HEK293T (cell line): ENCODE data around the gene C10orf67.

Experiments used
- CTCF ChIA-PET: fragments of 350-600 bp; formaldehyde crosslinking; extraction: SDS; loops from one replicate; lab custom pipeline; 2021; ENCODE audit warnings: antibody characterized with exemption, inconsistent platforms; lab: Yijun Ruan, JAX
- POLR2A ChIA-PET: fragments of 350-600 bp; formaldehyde crosslinking; extraction: SDS; loops from one replicate; lab custom pipeline; 2020; ENCODE audit warnings: antibody characterized with exemption, inconsistent platforms; lab: Yijun Ruan, JAX
- DNase-seq: peaks from one replicate; pipeline ENCODE4 v3.0.0; 2012; ENCODE audit warnings: mixed read lengths; ENCODE audit errors: extremely low spot score
- BHLHE40 ChIP-seq: fragments of 450-650 bp; IDR thresholded peaks from 2 replicates; pipeline ENCODE4 v1.6.1; 2016; ENCODE audit warnings: mild to moderate bottlenecking, moderate library complexity, borderline replicate concordance
- CTBP1 ChIP-seq: fragments of 450-650 bp; IDR thresholded peaks from 2 replicates; pipeline ENCODE4 v1.6.1; 2016; ENCODE audit warnings: borderline replicate concordance
- ELF4 ChIP-seq: fragments of 450-650 bp; IDR thresholded peaks from 2 replicates; pipeline ENCODE4 v1.6.1; 2017; ENCODE audit warnings: antibody characterized with exemption
- FOXA1 ChIP-seq: fragments of 450-650 bp; IDR thresholded peaks from 2 replicates; pipeline ENCODE4 v1.6.1; 2016; ENCODE audit warnings: mild to moderate bottlenecking
- HDGF ChIP-seq: fragments of 450-650 bp; IDR thresholded peaks from 2 replicates; pipeline ENCODE4 v1.6.1; 2017; ENCODE audit warnings: antibody characterized with exemption, borderline replicate concordance
- L3MBTL2 ChIP-seq: fragments of 450-650 bp; conservative IDR thresholded peaks from 2 replicates; pipeline ENCODE4 v1.6.1; 2016; ENCODE audit warnings: mild to moderate bottlenecking
- LEF1 ChIP-seq: fragments of 450-650 bp; IDR thresholded peaks from 2 replicates; pipeline ENCODE4 v1.6.1; 2017; ENCODE audit warnings: mild to moderate bottlenecking, borderline replicate concordance
- NFRKB ChIP-seq: fragments of 450-650 bp; IDR thresholded peaks from 2 replicates; pipeline ENCODE4 v1.6.1; 2016; ENCODE audit warnings: mild to moderate bottlenecking, moderate library complexity
- SUZ12 ChIP-seq: fragments of 450-650 bp; IDR thresholded peaks from 2 replicates; pipeline ENCODE4 v1.6.1; 2016; ENCODE audit warnings: mild to moderate bottlenecking
- TARDBP ChIP-seq: fragments of 450-650 bp; IDR thresholded peaks from 2 replicates; pipeline ENCODE4 v1.6.1; 2016
- ZNF384 ChIP-seq: fragments of 450-650 bp; IDR thresholded peaks from 2 replicates; pipeline ENCODE4 v1.6.1; 2016
- TF ChIP-seq, protein P1 (sequence below): fragments of 450-650 bp; IDR thresholded peaks from 2 replicates; pipeline ENCODE4 v1.6.1; 2016

The C10orf67 gene

DNA sequence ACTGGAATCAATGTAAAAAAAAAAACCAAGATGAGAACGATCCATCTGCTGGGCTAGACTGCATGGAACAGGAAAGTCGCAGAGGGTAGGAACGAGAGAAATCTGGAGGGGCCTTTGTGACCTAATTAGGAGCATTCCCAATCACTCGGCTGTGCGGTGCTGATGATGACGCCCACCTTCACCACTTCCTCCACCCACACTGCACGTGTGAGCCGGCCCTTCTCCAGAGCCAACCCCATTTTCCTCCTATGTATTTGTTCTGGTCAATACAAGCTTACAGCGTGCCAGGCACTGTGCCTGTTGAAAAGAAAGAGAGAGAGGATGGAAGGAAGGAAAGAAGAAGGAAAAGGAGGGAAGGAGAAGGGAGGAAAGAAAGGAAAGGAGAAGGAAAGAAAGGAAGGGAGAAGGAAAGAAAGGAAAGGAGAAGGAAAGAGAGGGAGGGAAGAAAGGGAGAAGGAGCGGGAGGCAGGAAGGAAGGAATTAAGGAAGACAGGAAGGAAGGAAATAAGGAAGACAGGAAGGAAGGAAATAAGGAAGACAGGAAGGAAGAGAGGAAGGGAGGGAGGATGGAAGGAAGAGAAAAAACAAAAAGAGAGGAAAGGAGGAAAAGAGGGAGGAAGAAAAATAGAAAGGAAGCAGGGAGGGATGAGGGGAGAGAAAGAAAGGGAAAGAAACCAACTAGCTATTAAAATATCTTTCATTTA, 188.0 kb downstream of the C10orf67 start:
- DNase-seq = no peak
- ChIA-PET CTCF (interaction anchor here (0.5 to 5.4 kb wide), 3 partner anchors 136 to 546 kb away, joined by 3 to 58 read pairs (median 3); no protein-coding TSS in a partner anchor), POLR2A (no interaction called here)
- TF ChIP-seq LEF1 (no peak), BHLHE40 (no peak), TARDBP (no peak), ZNF384 (no peak), L3MBTL2 (no peak)
- TF ChIP-seq, protein P1, sequence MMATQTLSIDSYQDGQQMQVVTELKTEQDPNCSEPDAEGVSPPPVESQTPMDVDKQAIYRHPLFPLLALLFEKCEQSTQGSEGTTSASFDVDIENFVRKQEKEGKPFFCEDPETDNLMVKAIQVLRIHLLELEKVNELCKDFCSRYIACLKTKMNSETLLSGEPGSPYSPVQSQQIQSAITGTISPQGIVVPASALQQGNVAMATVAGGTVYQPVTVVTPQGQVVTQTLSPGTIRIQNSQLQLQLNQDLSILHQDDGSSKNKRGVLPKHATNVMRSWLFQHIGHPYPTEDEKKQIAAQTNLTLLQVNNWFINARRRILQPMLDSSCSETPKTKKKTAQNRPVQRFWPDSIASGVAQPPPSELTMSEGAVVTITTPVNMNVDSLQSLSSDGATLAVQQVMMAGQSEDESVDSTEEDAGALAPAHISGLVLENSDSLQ = no peak

DNA sequence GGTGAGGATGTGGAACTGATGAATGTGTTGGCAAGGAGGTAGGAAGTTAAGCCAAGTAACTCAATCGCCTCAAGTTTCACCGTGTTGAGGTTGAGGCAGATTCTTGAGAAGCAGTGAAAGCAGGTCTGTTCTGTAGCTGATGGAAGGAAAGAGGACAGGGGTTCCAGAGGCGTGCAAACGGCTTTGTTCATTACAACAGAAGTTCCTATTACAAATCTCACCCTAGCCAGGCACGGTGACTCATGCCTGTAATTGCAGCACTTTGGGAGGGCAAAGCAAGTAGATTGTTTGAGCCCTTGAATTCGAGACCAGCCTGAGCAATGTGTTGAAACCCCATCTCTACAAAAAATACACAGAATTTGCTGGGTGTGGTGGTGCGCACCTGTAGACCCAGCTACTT, 189.4 kb downstream of the C10orf67 start:
- no peak for DNase-seq
- CTCF ChIA-PET = interaction anchor here (0.9 kb wide), 1 partner anchor 134 kb away, joined by 3 read pairs; no protein-coding TSS in a partner anchor
- no peak for TF ChIP-seq SUZ12
- no peak for TF ChIP-seq ELF4
- TF ChIP-seq FOXA1 = no peak
- TF ChIP-seq, protein P1 = no peak
- TF ChIP-seq HDGF = no peak
- no peak for TF ChIP-seq NFRKB
- no peak for TF ChIP-seq ZNF384
- TF ChIP-seq TARDBP = no peak
- TF ChIP-seq CTBP1 = no peak
- TF ChIP-seq BHLHE40 = no peak
- POLR2A ChIA-PET = no interaction called here
